HEK293T (cell line): ENCODE data around the gene ZNF41.

Source experiments
- ELF4 ChIP-seq: fragments of 450-650 bp; IDR thresholded peaks from 2 replicates; pipeline ENCODE4 v1.6.1; 2017; ENCODE audit warnings: antibody characterized with exemption
- FOXM1 ChIP-seq: fragments of 450-650 bp; IDR thresholded peaks from 2 replicates; pipeline ENCODE4 v1.6.1; 2017; ENCODE audit warnings: mild to moderate bottlenecking, borderline replicate concordance

DNA sequence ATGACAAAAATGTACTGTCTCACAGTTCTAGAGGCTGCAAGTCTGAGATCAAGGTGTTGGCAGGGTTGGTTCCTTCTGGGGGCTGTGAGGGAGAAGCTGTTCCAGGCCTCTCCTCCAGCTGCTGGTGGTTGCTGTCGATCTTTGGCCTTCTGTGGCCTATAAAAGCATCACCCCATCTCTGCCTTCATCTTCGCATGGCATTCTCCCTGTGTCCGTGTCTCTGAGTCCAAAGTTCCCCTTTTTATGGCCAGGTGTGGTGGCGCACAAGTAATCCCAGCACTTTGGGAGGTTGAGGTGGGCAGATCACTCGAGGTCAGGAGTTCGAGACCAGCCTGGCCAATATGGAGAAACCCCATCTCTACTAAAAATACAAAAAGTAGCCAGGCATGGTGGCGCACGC, 46.5 kb upstream of the ZNF41 start:
- TF ChIP-seq ELF4 (no peak), FOXM1 (no peak)
